Endodermal cell (in vitro differentiated cells): ENCODE measurements around the gene C1D. TPM values are rescaled to one million over a fixed set of nuclear protein-coding genes. Genes with fewer than 3 reads are reported as not detected.

Experiments used
- DNase-seq: peaks from one replicate; pipeline ENCODE4 v3.0.0-alpha.2; 2017
- H3K27ac ChIP-seq: 2 replicates; pipeline ENCODE4 v1.5.1; 2013; ENCODE audit warnings: mild to moderate bottlenecking, low read depth, low read length, moderate library complexity
- H3K27me3 ChIP-seq: 2 replicates; pipeline ENCODE4 v1.6.1; 2013; ENCODE audit warnings: mild to moderate bottlenecking, low read length, moderate library complexity; ENCODE audit not compliant: insufficient read depth, control insufficient read depth, poor library complexity, severe bottlenecking
- H3K36me3 ChIP-seq: 2 replicates; pipeline ENCODE4 v1.7.0; 2013; ENCODE audit warnings: mild to moderate bottlenecking, low read length, moderate library complexity; ENCODE audit not compliant: control insufficient read depth, insufficient read depth
- H3K4me1 ChIP-seq: one replicate; pipeline ENCODE4 v1.7.0; 2013; ENCODE audit warnings: low read length; ENCODE audit not compliant: control insufficient read depth, insufficient read depth
- H3K4me3 ChIP-seq: 2 replicates; pipeline ENCODE4 v1.5.1; 2013; ENCODE audit warnings: mild to moderate bottlenecking, low read length, moderate library complexity
- H3K9ac ChIP-seq: 2 replicates; pipeline ENCODE4 v1.6.1; 2013; ENCODE audit warnings: mild to moderate bottlenecking, low read length, moderate library complexity; ENCODE audit not compliant: poor library complexity, severe bottlenecking; ENCODE audit errors: extremely low read depth
- H3K9me3 ChIP-seq: 2 replicates; pipeline ENCODE4 v1.6.1; 2013; ENCODE audit warnings: mild to moderate bottlenecking, low read length, moderate library complexity; ENCODE audit not compliant: control insufficient read depth
- H3K27ac Mint-ChIP-seq: 2 replicates; pipeline ENCODE4 v1.8.0; 2020; ENCODE audit warnings: mixed read lengths
- H3K27me3 Mint-ChIP-seq: 2 replicates; pipeline ENCODE4 v1.8.0; 2021; ENCODE audit warnings: mild to moderate bottlenecking, mixed read lengths; ENCODE audit not compliant: insufficient read depth
- H3K36me3 Mint-ChIP-seq: 2 replicates; pipeline ENCODE4 v1.8.0; 2020; ENCODE audit warnings: low read depth, mixed read lengths
- H3K4me1 Mint-ChIP-seq: 2 replicates; pipeline ENCODE4 v1.8.0; 2020; ENCODE audit warnings: mixed read lengths
- H3K4me3 Mint-ChIP-seq: 2 replicates; pipeline ENCODE4 v1.8.0; 2020; ENCODE audit warnings: mild to moderate bottlenecking, moderate library complexity, mixed read lengths
- H3K9me3 Mint-ChIP-seq: 2 replicates; pipeline ENCODE4 v1.8.0; 2020; ENCODE audit warnings: mild to moderate bottlenecking, mixed read lengths
- WGBS, 2 experiments: methylation state at CpG; one replicate each; pipeline versions ENCODE4 v1.1.5 to v1.1.7; 2013; ENCODE audit warnings: missing lambda C conversion rate in 2 of 2, mixed read lengths in 1 of 2; ENCODE audit not compliant: insufficient coverage in 1 of 2, insufficient read length in 1 of 2; 5-methylcytosine and 5-hydroxymethylcytosine counted together
- total RNA-seq, 2 donors: library from RNA; stranded (reverse); fragmentation: NEBNext Ultra II Directional in 1 of 2; extraction: Animal tissue kit (Norgen Biotek cat#: 25700) in 1 of 2; gene quantifications; 2 replicates in 1 of 2; 3 replicates in 1 of 2; pipeline ENCODE4 v1.2.1, GENCODE V29; 2021
- TF ChIP-seq, protein P1 (sequence below): fragments of 200-600 bp; sonication (generic); conservative IDR thresholded peaks from 2 replicates; pipeline ENCODE4 v1.5.0; 2021; ENCODE audit warnings: antibody characterized with exemption, mild to moderate bottlenecking

Gene C1D
- total RNA-seq, 2 donors from 2014 or later: 20.7 to 25.4 TPM

DNA sequence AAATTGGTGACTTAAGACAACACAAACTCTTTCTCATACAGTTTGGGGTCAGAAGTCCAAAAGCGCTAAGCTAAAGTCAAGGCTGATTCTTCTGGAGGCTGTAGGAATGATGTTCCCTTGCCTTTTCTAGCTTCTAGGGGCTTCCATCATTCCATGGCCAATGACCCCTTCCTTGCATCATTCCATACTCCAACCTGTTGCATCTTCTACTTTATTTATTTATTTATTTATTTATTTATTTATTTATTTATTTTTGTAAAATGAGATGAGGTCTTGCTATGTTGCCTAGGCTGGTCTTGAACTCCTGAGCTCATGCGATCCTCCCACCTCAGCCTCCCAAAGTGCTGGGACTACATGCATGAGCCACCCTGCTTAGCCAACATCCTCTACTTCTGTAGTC, 44.7 kb upstream of the C1D start:
- peaks cover 3% of the 10 kb centered on the region for H3K36me3 Mint-ChIP-seq
- peaks cover 10% of the 10 kb centered on the region for H3K9me3 Mint-ChIP-seq
- Histone ChIP-seq H3K9me3 (peaks cover 12% of the 10 kb centered on the region), H3K27ac (no peak overlapping the region), H3K27me3 (peaks cover 5% of the 10 kb centered on the region), H3K36me3 (no peaks in the 10 kb centered on the region), H3K4me1 (no peaks in the 10 kb centered on the region), H3K4me3 (no peak overlapping the region), H3K9ac (no peak overlapping the region)
- no peak overlapping the region for H3K27ac Mint-ChIP-seq
- no peaks in the 10 kb centered on the region for H3K4me1 Mint-ChIP-seq
- no peak overlapping the region for H3K4me3 Mint-ChIP-seq
- 88 to 92% methylated on average over 1 to 2 of the region's 2 CpGs for WGBS, 2 experiments
- peaks cover 12% of the 10 kb centered on the region for H3K27me3 Mint-ChIP-seq
- no peak for DNase-seq
- TF ChIP-seq, protein P1, sequence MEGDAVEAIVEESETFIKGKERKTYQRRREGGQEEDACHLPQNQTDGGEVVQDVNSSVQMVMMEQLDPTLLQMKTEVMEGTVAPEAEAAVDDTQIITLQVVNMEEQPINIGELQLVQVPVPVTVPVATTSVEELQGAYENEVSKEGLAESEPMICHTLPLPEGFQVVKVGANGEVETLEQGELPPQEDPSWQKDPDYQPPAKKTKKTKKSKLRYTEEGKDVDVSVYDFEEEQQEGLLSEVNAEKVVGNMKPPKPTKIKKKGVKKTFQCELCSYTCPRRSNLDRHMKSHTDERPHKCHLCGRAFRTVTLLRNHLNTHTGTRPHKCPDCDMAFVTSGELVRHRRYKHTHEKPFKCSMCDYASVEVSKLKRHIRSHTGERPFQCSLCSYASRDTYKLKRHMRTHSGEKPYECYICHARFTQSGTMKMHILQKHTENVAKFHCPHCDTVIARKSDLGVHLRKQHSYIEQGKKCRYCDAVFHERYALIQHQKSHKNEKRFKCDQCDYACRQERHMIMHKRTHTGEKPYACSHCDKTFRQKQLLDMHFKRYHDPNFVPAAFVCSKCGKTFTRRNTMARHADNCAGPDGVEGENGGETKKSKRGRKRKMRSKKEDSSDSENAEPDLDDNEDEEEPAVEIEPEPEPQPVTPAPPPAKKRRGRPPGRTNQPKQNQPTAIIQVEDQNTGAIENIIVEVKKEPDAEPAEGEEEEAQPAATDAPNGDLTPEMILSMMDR: no peak

DNA sequence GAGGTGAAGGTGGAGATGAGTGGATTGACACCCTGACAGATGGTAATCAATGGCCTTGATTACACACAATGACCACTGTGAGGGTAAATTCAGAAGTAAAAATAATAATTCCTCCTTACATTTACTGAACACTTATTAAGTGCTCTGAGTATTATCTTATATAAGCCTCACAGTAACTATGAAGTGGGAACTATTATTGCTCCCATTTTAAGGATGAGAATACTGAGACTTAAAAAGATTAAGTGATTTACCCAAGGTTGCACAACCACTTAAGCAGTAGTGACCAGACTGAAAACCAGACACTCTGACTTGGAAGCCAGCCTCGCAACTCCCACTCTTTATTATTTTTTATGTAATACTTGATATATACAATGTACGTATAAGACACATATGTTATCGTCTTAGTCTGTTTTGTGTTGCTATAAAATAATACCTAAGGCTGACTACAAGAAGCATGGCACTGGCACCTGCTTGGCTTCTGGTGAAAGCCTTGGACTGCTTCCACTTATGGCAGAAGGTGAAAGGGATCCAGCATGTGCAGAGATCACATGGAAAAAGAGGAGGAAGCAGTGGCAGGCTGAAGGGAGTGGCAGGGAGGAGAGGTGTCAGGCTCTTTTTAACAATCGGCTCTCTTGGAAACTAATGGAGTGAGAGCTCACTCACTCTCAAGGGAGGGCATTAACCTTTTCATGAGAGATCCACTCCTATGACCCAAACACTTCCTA, 41.5 kb upstream of the C1D start:
- H3K9me3 ChIP-seq: peaks cover 12% of the 10 kb centered on the region
- Mint-ChIP-seq H3K27ac (no peak overlapping the region), H3K9me3 (peaks cover 10% of the 10 kb centered on the region), H3K4me1 (no peaks in the 10 kb centered on the region), H3K36me3 (peaks cover 3% of the 10 kb centered on the region), H3K27me3 (peaks cover 20% of the 10 kb centered on the region), H3K4me3 (no peak overlapping the region)
- WGBS, 2 experiments: 90 to 92% methylated on average over 2 to 4 of the region's 4 CpGs
- H3K27ac ChIP-seq: no peak overlapping the region
- H3K36me3 ChIP-seq: no peaks in the 10 kb centered on the region
- TF ChIP-seq, protein P1: no peak
- no peak for DNase-seq
- no peaks in the 10 kb centered on the region for H3K27me3 ChIP-seq
- no peak overlapping the region for H3K9ac ChIP-seq
- H3K4me3 ChIP-seq: no peak overlapping the region
- no peaks in the 10 kb centered on the region for H3K4me1 ChIP-seq

DNA sequence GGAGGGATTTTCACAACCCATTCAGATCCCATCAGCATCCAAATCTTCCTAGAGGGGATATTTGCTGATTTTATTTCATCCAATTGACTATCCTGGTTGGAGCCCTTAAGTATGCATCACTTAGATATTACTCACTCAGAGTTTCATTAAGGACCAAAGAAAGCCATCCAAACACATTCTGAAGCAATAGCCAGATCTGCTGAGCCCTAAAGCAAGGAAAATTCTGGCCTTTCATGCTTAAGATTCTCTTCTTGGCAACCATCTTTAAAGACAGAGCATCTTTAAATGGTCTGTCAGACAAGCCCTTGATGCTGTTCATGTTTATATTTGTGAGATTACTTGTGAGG, 40.9 kb upstream of the C1D start:
- TF ChIP-seq, protein P1: no peak
- Mint-ChIP-seq H3K36me3 (peaks cover 3% of the 10 kb centered on the region), H3K4me1 (no peaks in the 10 kb centered on the region), H3K9me3 (peaks cover 10% of the 10 kb centered on the region), H3K27ac (no peak overlapping the region), H3K4me3 (no peak overlapping the region), H3K27me3 (peaks cover 18% of the 10 kb centered on the region)
- Histone ChIP-seq H3K9ac (no peak overlapping the region), H3K36me3 (no peaks in the 10 kb centered on the region), H3K9me3 (peaks cover 12% of the 10 kb centered on the region), H3K4me1 (no peaks in the 10 kb centered on the region), H3K27me3 (no peaks in the 10 kb centered on the region), H3K27ac (no peak overlapping the region), H3K4me3 (no peak overlapping the region)
- DNase-seq: no peak
